GM12891 (cell line): ENCODE results near the gene VSIG2.

Experiments
- POLR2A ChIP-seq: IDR thresholded peaks from 2 replicates; pipeline ENCODE4 v1.6.1; 2011; ENCODE audit warnings: low read depth, low read length, control low read depth
- POLR2AphosphoS5 ChIP-seq: IDR thresholded peaks from 2 replicates; pipeline ENCODE4 v1.6.1; 2011; ENCODE audit warnings: low read depth, low read length, control low read depth

- TF ChIP-seq POLR2AphosphoS5 (no peak), POLR2A (no peak)
Observed at GRCh38 chr11:124707829-124708228, 44.2 kb downstream of the VSIG2 start.
